IMR-90 (cell line): ENCODE results near the gene ARHGAP19.

Source experiments
- BHLHE40 ChIP-seq: fragments of 150-350 bp; IDR thresholded peaks from 2 replicates; pipeline ENCODE4 v1.6.1; 2016; ENCODE audit warnings: mild to moderate bottlenecking, low read depth, low read length
- CHD1 ChIP-seq: IDR thresholded peaks from 2 replicates; pipeline ENCODE4 v1.6.1; 2012; ENCODE audit warnings: low read depth, low read length, improper control_type of control experiment
- CTCF ChIP-seq: conservative IDR thresholded peaks from 2 replicates; pipeline ENCODE4 v1.5.1; 2012; ENCODE audit warnings: mild to moderate bottlenecking, low read depth, low read length, improper control_type of control experiment
- ELK1 ChIP-seq: fragments of 150-350 bp; IDR thresholded peaks from 2 replicates; pipeline ENCODE4 v1.6.1; 2016; ENCODE audit warnings: low read depth, mild to moderate bottlenecking, low read length, moderate library complexity, borderline replicate concordance
- FOS ChIP-seq: fragments of 150-350 bp; IDR thresholded peaks from 2 replicates; pipeline ENCODE4 v1.6.1; 2016; ENCODE audit warnings: low read depth, low read length
- MAZ ChIP-seq: IDR thresholded peaks from 2 replicates; pipeline ENCODE4 v1.6.1; 2012; ENCODE audit warnings: low read depth, mild to moderate bottlenecking, low read length, improper control_type of control experiment, moderate library complexity, borderline replicate concordance
- MXI1 ChIP-seq: IDR thresholded peaks from 2 replicates; pipeline ENCODE4 v1.6.1; 2012; ENCODE audit warnings: low read depth, mild to moderate bottlenecking, low read length, moderate library complexity, borderline replicate concordance
- POLR2A ChIP-seq: IDR thresholded peaks from 2 replicates; pipeline ENCODE4 v1.6.1; 2012; ENCODE audit warnings: mild to moderate bottlenecking, low read depth, low read length
- RAD21 ChIP-seq: IDR thresholded peaks from 2 replicates; pipeline ENCODE4 v1.6.1; 2012; ENCODE audit warnings: low read length, improper control_type of control experiment
- RFX5 ChIP-seq: IDR thresholded peaks from 2 replicates; pipeline ENCODE4 v1.8.0; 2012; ENCODE audit warnings: low read depth, mild to moderate bottlenecking, low read length, moderate library complexity
- SMC3 ChIP-seq: fragments of 150-350 bp; IDR thresholded peaks from 2 replicates; pipeline ENCODE4 v1.6.1; 2016; ENCODE audit warnings: low read depth, mild to moderate bottlenecking, antibody characterized with exemption, low read length, moderate library complexity
- USF2 ChIP-seq: fragments of 150-350 bp; IDR thresholded peaks from 2 replicates; pipeline ENCODE4 v1.6.1; 2017; ENCODE audit warnings: mild to moderate bottlenecking, antibody characterized with exemption, low read length, low read depth

- TF ChIP-seq CTCF (no peak), RAD21 (no peak), POLR2A (no peak), BHLHE40 (no peak), USF2 (no peak), MXI1 (no peak), CHD1 (no peak), MAZ (no peak), ELK1 (no peak), FOS (no peak), RFX5 (no peak), SMC3 (no peak)
Observed at GRCh38 chr10:97228775-97229157, 63.7 kb downstream of the ARHGAP19 start.
